Panc1 (cell line): Measurements from ENCODE around the gene MAK. TPM values are rescaled to one million over a fixed set of nuclear protein-coding genes. Genes with fewer than 3 reads are reported as not detected.

Source experiments
- ATAC-seq: fragments of 200-7000 bp; cut with Tn5 transposase; 2 replicates; pipeline ENCODE4 v1.9.1; 2020; ENCODE audit warnings: mild to moderate bottlenecking, moderate library complexity
- BruUV-seq: library from RNA; stranded (reverse); fragments of 400-500 nt; replicated peaks from 2 replicates; lab custom pipeline; 2021; lab: Mats Ljungman, UMichigan
- CTCF ChIA-PET: fragments of 300-600 bp; sonication (Branson Sonifier 250); formaldehyde crosslinking; loops from one replicate; lab custom pipeline; 2022; ENCODE audit warnings: antibody characterized with exemption; lab: Charles Lee
- POLR2A ChIA-PET: fragments of 300-600 bp; sonication (Branson Sonifier 250); formaldehyde crosslinking; loops from one replicate; lab custom pipeline; 2022; ENCODE audit warnings: antibody characterized with exemption; lab: Charles Lee
- DNase-seq: peaks from one replicate; pipeline ENCODE4 v3.0.0-alpha.2; 2010; ENCODE audit warnings: low read depth, low spot score
- H3K27ac ChIP-seq: 2 replicates; pipeline ENCODE4 v1.5.1; 2011; ENCODE audit warnings: mild to moderate bottlenecking, low read length, inconsistent platforms
- H3K27me3 ChIP-seq: fragments of 200-500 bp; sonication (Bioruptor generic); 2 replicates; pipeline ENCODE4 v1.6.0; 2014; ENCODE audit warnings: low read length, inconsistent platforms; ENCODE audit not compliant: control insufficient read depth, insufficient read depth
- H3K36me3 ChIP-seq: fragments of 200-500 bp; sonication (Bioruptor generic); 2 replicates; pipeline ENCODE4 v1.5.1; 2014; ENCODE audit warnings: inconsistent platforms, mild to moderate bottlenecking, low read length, moderate library complexity; ENCODE audit not compliant: control insufficient read depth, insufficient read depth
- H3K4me1 ChIP-seq: 2 replicates; pipeline ENCODE4 v1.5.1; 2011; ENCODE audit warnings: inconsistent platforms, mild to moderate bottlenecking, low read length, moderate library complexity; ENCODE audit not compliant: control insufficient read depth, insufficient read depth
- H3K4me3 ChIP-seq, 2 experiments: 2 replicates each; pipeline ENCODE4 v1.5.1; 2011 to 2012; ENCODE audit warnings: low read depth in 2 of 2, low read length in 2 of 2, mild to moderate bottlenecking in 2 of 2, inconsistent platforms in 1 of 2, moderate library complexity in 1 of 2
- H3K9me3 ChIP-seq: fragments of 200-500 bp; sonication (Bioruptor generic); 2 replicates; pipeline ENCODE4 v1.5.1; 2014; ENCODE audit warnings: low read depth, mild to moderate bottlenecking, inconsistent platforms, low read length, moderate library complexity; ENCODE audit not compliant: control insufficient read depth, insufficient read depth
- CTCF ChIP-seq: fragments of 450-650 bp; IDR thresholded peaks from 2 replicates; pipeline ENCODE4 v1.5.1; 2017; ENCODE audit warnings: mild to moderate bottlenecking
- POLR2AphosphoS5 ChIP-seq: IDR thresholded peaks from 2 replicates; pipeline ENCODE4 v1.6.1; 2012; ENCODE audit warnings: mild to moderate bottlenecking, low read depth, low read length, moderate library complexity
- REST ChIP-seq, 2 experiments: IDR thresholded peaks; 2 replicates each; pipeline ENCODE4 v1.6.1; 2011 to 2012; ENCODE audit warnings: low read depth in 2 of 2, control low read depth in 1 of 2, low read length in 1 of 2, mild to moderate bottlenecking in 1 of 2, moderate library complexity in 1 of 2; ENCODE audit not compliant: insufficient read depth in 1 of 2
- SIN3A ChIP-seq: IDR thresholded peaks from 2 replicates; pipeline ENCODE4 v1.6.1; 2012; ENCODE audit warnings: low read depth, mild to moderate bottlenecking, low read length, moderate library complexity, borderline replicate concordance; ENCODE audit not compliant: insufficient read depth
- TCF7L2 ChIP-seq: IDR thresholded peaks from 2 replicates; pipeline ENCODE4 v1.6.1; 2011; ENCODE audit warnings: mild to moderate bottlenecking, low read depth, low read length, inconsistent platforms
- in situ Hi-C: cut with HindIII; loops from 2 replicates; pipeline ENCODE4 v1.10.0; 2016; ENCODE audit warnings: low sequenced_read_pairs, low pct_unique_long_range_greater_than_20kb
- intact Hi-C: fragments of 100-400 bp; cut with micrococcal nuclease; formaldehyde crosslinking; loops from one replicate; pipeline ENCODE4 v1.10.0; 2022; ENCODE audit not compliant: unreplicated experiment
- total RNA-seq: library from RNA; stranded (reverse); gene quantifications from one replicate; pipeline ENCODE4 v1.2.1, GENCODE V29; 2021; ENCODE audit not compliant: unreplicated experiment

Gene MAK
- total RNA-seq, 1 experiment from 2014 or later, result 0.21 TPM

GRCh38 chr6:10852361-10852960 is 14.1 kb upstream of the MAK start:
- Histone ChIP-seq H3K27ac (no peak overlapping the region), H3K9me3 (0 out of 2 replicates have a peak, but pooled peaks cover 4% of the 10 kb centered on the region), H3K27me3 (no peaks in the 10 kb centered on the region), H3K4me1 (no peaks in the 10 kb centered on the region), H3K4me3 (no peak overlapping the region), H3K36me3 (no peaks in the 10 kb centered on the region)
- DNase-seq (no peak), ATAC-seq (no peak)
- no TSS peak for BruUV-seq
- POLR2A ChIA-PET, result no interaction called here
- TF ChIP-seq REST (IDR thresholded peaks at IDR 0.05; ENCODE audit: insufficient read depth in 1 of 2, low read depth in 2 of 2, low read length in 1 of 2) (no peak), SIN3A (no peak), POLR2AphosphoS5 (no peak), CTCF (no peak), TCF7L2 (no peak)
- intact Hi-C loops (no loop called here), in situ Hi-C loops (no loop called here)
- CTCF ChIA-PET, result no interaction called here

GRCh38 chr6:10850728-10851127 is 12.4 kb upstream of the MAK start:
- POLR2A ChIA-PET, result no interaction called here
- Histone ChIP-seq H3K9me3 (0 out of 2 replicates have a peak, but pooled peaks cover 4% of the 10 kb centered on the region), H3K4me1 (no peaks in the 10 kb centered on the region), H3K4me3 (no peak overlapping the region), H3K36me3 (no peaks in the 10 kb centered on the region), H3K27ac (no peak overlapping the region), H3K27me3 (no peaks in the 10 kb centered on the region)
- intact Hi-C loops (no loop called here), in situ Hi-C loops (no loop called here)
- no peak for ATAC-seq
- CTCF ChIA-PET, result no interaction called here
- no peak for DNase-seq
- no peak for TF ChIP-seq CTCF
- TF ChIP-seq REST (IDR thresholded peaks at IDR 0.05; ENCODE audit: insufficient read depth in 1 of 2, low read depth in 2 of 2, low read length in 1 of 2), result no peak
- TF ChIP-seq SIN3A, result no peak
- no peak for TF ChIP-seq TCF7L2
- no peak for TF ChIP-seq POLR2AphosphoS5
- no TSS peak for BruUV-seq
